HL-60/S4 treated with phorbol 12-myristate 13-acetate at 8.2 ng/mL for 4 days and 3 days (cell line): ENCODE data around the gene CFAP61.
"Not testable (repeated sequence)": the region's sequence is repeated elsewhere in the genome, so short reads cannot be mapped to it uniquely, and the experiment has no call there.

Source experiments
- in situ Hi-C: fragments of 300-500 bp; cut with MboI; formaldehyde crosslinking; loops from 2 replicates; pipeline ENCODE4 v1.15.0; 2022; ENCODE audit warnings: low sequenced_read_pairs

The CFAP61 gene

DNA sequence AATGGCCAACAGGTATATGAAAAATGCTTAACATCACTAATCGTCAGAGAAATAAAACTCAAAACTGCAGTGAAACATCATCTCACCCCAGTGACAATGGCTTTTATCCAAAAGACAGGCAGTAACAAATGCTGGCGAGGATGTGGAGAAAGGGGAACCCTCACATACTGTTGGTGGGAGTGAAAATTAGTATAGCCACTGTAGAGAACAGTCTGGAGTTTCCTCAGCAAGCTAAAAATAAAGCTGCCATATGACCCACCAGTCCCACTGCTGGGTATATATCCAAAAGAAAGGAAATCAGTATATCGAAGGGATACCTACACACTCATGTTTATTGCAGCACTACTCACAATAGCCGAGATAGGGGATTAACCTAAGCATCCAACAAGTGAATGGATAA lies 292.1 kb downstream of the CFAP61 start:
- in situ Hi-C loops, result no loop called here

DNA sequence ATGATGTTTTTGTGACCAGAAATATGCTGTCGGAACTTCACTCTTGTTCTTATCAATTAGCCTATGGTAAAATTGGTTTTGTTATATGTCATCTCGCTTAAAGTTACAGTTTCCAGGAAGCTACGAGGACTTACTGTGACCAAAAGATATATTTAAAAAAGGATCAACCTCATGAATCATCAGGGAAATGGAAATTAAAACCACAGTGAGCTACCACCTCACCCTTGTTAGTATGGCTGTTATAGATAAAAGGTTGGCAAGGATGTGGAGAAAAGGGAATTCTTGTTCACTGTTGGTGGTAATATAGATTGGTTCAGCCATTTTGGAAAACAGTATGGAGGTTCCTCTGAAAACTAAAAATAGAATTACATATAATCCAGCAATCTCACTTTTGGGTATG lies 301.2 kb downstream of the CFAP61 start:
- in situ Hi-C loops, result no loop called here

- in situ Hi-C loops, result not testable (repeated sequence)
These were observed 303.2 kb downstream of the CFAP61 start for GRCh38 chr20:20355503-20355902.

- in situ Hi-C loops, result no loop called here
These were observed 306.5 kb downstream of the CFAP61 start for GRCh38 chr20:20358801-20359200.

DNA sequence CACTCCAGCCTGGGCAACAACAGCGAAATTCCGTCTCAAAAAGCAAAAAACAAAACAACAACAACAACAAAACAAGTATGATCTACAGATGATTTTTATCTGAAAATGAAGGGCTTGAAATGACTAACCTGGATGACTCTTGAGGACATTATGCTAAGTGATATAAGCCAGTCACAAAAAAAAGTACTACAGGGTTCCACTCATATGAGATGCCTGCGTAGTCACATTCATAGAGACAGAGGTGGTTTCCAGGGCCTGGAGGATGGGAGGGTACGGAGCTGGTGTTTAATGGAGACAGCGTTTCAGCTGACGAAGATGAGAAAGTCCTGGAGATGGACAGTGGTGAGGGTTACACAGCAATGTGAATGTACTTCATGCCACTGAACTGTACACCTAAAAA lies 307.3 kb downstream of the CFAP61 start:
- in situ Hi-C loops, result no loop called here

DNA sequence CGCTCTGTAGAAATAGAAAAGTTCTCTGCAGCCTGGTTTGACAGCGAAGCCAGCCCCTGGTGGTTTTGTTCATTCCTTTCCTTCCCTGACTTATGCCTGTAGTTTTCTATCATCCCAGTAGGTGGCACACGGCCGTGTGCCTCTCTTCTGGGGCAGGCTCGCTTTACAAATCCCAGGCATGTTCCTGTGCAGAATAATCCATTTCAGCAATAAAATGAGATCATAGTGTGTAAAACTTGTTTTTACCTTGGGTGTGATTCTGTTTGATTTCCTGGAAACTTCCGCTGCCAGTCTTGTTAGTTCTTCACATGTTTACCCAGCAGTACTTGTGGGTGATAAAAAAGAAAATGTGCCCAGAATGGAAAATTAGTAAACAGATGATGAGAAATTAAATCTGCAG lies 308.1 kb downstream of the CFAP61 start:
- in situ Hi-C loops, result no loop called here

DNA sequence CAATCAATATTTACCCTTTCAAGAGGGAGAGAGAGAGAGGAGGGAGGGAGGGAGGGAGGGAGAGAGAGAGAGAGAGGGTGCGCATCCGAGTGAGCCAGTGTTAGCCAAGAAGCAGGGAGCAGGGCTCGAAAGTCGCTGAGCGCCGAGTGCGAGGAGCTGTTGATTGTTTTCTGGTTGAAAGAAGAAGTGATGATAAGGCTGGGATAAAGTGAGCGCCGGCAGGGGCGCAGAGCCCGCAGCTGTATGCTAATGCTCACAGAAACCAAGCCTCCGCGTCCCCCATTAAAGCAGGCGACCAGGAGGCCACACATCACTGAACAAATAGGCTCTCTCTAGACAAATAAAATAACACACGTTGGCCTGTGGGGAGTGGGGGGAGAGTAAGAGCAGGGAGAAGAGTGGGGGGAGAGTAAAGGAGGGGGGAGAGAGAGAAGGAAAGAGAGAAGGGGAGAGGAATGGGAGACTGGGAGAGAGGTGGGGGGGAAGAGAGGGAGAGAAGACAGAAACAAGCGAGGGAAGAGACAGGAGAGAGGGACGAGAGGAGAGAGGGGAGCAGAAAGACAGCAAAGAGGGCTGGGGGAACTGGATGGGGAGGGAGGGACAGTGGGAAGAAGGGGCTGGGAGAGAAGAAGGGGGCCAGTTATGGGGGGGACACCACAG lies 310.6 kb downstream of the CFAP61 start:
- in situ Hi-C loops, result no loop called here

- in situ Hi-C loops, result no loop called here
These were observed 311.1 kb downstream of the CFAP61 start for GRCh38 chr20:20363434-20363798.

- in situ Hi-C loops, result no loop called here
These were observed 311.7 kb downstream of the CFAP61 start for GRCh38 chr20:20363799-20364592.

DNA sequence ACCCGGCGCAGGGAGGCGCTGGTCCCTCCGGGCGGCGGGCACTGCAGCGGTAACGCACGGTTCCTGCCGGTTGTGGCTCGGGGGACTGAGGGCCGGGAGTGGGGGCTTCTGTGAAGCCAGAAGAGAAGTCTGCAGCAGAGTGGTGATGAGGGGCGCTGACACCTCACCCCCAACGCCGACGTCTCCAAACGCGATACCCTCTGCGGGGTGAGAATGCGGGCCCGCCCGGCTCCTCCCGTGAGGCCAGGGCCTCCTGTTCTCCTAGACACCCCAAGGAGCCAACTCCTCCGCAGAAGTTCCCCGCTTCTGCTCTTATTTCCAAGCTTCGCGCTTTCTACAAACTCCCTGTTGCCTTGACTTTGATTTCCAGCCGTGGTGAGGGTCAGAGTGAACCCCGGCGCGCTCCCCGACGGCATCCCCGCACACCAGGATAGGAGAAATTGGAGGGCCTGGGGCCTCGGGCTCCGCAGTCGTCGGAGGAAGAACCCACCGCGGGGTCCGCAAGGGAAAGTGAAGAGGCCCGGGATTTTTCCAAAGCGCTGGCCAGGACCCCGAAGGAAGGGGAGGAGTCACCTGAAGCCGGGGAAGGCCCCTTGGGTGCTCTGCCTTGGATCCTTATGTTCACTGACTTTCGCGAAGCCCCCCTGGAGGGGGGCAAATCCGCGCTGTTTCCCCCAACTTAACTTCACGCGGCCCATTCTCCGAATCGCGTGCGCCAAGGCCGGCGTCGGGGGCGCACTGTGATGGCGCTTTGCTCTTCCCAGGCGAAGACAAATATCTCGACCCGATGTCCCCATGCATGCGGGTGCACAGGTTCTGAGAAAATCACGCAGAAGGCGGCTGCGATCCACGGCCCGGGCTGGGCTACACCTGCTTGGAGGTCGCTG lies 312.5 kb downstream of the CFAP61 start:
- in situ Hi-C loops, result no loop called here

GRCh38 chr20:20365480-20366161 lies 313.3 kb downstream of the CFAP61 start:
- in situ Hi-C loops, result no loop called here

- in situ Hi-C loops, result no loop called here
These were observed 314.2 kb downstream of the CFAP61 start for GRCh38 chr20:20366551-20366875.

DNA sequence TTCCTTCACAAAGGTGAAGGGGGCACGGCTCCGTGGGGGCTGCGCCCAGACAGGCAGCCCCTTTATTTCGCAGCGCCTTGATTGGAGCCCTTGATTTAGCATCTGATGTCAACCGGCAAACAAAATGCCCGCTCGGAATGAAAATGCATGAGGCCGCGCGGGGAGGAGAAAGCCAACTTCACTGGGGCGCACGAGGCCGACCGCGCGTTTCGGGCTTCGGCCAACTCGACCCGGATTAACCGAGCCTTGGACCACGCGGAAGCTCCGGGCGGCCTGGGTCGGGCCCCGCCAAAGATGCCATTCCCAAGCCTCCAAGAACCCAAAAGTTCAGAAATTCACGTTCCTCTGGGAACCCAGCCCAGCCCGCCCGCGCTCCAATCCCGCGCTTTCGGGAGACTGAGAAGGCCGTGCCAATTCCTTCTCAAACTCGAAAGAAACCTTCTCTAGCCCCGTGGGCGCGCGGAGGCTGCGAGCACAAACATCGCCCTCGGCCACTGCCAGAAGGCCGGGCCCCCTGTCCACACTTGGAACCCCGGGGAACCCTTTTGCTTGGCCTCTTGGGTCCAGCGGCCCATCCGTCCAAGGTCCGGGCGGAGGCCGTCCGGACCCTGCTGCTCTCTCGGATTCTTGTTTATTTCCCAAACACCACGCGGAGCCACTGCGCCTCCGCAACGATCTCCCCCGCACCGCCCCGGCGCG lies 314.7 kb downstream of the CFAP61 start:
- in situ Hi-C loops, result no loop called here

DNA sequence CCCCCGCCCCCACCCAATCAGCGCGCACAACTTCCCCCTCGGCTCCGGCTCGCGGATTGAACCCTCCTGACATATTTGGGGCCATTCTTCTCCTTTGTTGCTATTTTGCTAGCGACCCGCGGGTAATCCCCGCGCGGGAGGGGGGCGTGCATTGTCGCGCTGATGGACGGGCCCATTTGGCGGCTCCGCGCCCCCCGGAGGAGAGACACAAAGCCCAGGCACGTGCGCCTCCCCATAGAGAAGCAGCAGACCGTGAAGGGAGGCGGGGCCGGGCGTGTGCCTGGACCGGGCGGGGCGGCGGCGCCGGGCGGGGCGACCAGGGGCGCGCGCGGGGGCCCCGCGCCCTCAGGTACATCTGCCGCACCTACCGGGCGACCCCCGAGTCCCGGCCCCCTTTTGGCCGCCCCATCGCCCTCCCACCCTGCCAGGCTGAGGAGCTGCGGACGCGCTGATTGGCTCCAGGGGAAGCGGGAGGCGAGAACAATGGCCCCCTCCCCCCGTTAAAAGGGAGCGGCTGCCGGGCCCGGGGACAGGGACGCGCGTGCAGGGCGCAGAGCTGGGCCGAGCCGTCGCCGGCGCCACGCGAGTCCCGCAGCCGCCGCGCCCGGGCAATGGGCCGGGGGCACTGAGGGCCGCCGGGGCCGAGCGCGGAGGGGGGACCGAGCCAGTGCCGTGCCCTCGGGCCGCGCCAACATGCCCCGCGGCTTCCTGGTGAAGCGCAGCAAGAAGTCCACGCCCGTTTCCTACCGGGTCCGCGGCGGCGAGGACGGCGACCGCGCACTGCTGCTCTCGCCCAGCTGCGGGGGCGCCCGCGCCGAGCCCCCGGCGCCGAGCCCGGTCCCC lies 315.5 kb downstream of the CFAP61 start, which contains the start of gene INSM1:
TSS of gene INSM1 (plus strand) at position 530 of the 843 bp plus-strand sequence. CDS start at position 694, 164 bp downstream.
- in situ Hi-C loops, result no loop called here

- in situ Hi-C loops, result no loop called here
These were observed 316.3 kb downstream of the CFAP61 start for GRCh38 chr20:20368418-20369249.

- in situ Hi-C loops, result no loop called here
These were observed 317.1 kb downstream of the CFAP61 start for GRCh38 chr20:20369250-20370093.

DNA sequence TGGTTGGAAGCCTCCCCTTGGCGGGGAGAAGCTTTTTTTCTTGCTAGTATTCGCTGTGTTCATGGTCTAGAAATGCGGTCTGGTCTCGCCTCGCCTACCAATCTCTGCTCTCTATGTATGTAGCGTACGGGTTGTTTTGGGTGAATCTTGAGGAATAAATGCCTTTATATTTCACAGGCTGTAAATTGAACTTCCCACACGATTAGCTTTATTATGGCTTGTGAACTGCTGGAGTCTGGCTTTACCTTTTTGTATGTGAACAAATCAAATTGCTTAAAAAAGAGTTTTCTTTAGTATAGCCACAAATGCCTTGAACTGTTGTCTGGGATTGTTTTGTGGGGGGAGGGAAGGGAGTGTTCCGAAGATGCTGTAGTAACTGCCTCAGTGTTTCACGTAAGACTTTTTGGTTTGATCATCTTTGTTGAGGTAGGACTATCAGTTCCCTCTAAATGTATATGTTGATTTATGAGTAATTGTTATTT lies 317.8 kb downstream of the CFAP61 start:
- in situ Hi-C loops, result no loop called here

DNA sequence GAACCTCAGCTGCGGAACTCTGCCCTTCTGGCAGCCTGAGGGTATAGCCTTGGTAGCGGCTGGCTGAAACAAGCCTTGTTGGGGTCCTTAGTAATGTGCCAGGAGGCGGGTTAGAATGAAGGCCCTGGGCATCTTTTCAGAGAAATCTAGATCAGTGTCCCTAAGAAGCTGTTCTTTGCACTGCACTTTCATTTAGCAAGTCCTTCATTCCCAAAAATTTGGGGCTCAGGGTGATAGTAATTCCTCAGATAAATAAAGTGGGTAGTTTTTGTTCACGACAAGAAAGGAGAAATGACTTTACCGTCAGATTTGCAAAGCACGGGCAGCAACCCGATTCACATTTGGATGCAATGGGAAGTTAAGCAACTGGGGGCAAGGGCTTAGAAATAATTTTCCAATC lies 318.8 kb downstream of the CFAP61 start:
- in situ Hi-C loops, result no loop called here
